HG03108 (cell line): ENCODE data around the gene ATF6.
"Not testable (repeated sequence)": the region's sequence is repeated elsewhere in the genome, so short reads cannot be mapped to it uniquely, and the experiment has no call there.

ENCODE experiments used
- ATAC-seq: cut with Tn5 transposase; IDR thresholded peaks from one replicate; pipeline ENCODE4 v1.9.1; 2021; ENCODE audit warnings: moderate library complexity; ENCODE audit not compliant: unreplicated experiment

ATF6 gene

DNA sequence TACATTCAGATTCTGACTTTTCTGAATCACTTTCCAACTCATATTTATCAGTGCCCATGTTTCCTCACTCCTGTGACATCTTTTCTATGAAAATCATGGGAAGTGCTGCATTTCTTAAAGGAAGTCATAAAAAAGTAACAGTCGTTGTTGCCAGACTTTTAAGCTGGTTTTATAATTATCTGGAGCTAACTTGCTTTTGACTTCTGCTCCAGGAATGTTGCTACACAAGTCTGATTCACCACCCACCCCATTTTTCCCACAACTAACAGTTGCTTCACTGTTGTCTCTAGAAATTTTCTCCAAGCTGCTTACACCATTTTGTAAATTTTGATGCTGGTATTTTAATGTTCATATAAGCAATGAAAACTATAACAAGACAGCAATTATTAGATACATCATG is 32.6 kb upstream of the ATF6 start:
- ATAC-seq, result no peak

DNA sequence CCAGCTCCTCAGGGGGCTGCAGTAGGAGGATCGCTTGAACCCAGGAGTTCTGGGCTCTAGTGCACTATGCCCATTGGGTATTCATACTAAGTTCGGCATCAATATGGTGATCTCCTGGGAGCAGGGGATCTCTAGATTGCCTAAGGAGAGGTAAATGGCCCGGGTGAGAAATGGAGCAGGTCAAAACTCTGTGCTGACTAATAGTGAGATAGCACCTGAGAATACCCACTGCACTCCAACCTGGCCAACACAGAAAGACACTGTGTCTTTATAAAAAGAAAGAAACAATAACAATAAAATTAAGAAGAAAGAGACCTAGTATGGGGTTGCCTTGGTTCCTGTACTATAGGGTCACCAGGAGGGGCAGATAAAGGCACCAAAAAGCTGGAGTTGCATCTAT is 30.3 kb upstream of the ATF6 start:
- no peak for ATAC-seq

- no peak for ATAC-seq
Measured at GRCh38 chr1:161736335-161736969, 29.7 kb upstream of the ATF6 start.

GRCh38 chr1:161737625-161738024 is 28.5 kb upstream of the ATF6 start:
- no peak for ATAC-seq

- peak; percentile 59 for ATAC-seq
Measured at GRCh38 chr1:161738627-161739287, 27.4 kb upstream of the ATF6 start.

DNA sequence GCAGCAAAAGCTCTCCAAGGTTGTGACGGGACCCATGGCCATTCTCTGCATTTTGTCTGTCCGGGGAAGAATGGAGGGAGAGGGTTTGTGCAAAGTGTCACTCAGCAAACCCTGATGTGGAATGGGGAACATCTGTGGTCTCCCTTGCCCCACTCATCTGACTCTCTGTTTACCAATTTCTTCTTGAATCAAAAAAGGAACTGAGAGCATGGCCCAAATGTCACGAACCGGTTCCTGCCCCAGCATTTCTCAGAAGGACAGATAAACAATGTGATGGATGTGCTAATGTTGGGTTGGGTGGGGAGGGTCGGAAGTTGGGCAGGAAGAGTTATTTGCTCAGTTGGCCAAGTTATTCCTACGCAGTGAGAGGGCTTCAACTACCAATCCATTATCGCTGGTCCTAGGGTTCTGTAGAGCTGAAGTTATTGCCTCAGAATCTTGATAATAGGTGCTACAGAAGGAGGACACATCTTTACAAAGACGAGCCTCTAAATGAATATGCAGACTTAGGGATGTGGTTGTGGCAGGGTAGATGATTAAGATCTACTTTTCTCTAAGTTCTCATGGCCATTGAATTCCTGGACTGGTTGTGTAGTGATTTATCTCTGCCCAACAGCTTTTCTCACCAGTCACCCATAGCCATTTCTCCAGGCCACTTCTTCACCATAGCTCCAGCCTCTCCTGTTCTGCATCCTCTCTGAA is 26.1 kb upstream of the ATF6 start:
- ATAC-seq, result peak; percentile 25

DNA sequence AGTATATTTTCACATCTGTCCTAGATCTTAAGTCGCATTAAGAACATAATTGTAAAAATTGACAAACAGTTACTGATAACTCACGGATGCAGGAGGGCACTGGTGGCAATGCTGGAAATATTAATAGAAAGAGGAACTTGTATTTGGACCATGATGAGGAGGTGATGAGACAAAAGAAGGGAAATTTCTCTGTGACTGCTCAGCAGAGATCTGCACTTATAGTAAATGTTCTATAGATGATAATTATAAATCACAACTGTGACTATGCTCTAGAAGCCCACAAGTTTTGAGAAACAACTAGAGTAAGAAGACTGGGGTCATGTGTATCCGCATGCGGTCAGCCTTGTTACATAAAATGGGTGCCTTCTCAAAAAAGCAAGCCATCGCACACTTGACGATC is 25.2 kb upstream of the ATF6 start:
- ATAC-seq, result no peak

- no peak for ATAC-seq
Measured at GRCh38 chr1:161743231-161743630, 22.9 kb upstream of the ATF6 start.

DNA sequence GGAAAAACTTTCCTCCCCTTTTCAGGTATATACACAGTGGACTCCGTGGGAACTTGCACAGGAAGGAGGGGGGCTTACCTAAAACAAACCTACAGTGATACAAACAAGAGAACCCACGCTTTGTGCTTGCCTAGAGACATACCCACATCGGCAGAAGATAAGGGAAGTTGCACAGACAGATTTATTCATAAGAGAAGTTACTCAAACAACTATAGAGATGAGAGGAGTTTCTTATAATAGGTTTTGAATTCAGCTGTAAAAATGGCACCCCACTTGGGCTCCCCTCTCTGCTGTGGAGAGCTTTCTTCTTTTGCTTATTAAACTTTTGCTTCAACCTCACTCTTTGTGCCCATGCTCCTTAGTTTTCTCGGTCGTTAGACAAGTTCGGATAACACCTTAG is 18.3 kb upstream of the ATF6 start:
- ATAC-seq, result no peak

DNA sequence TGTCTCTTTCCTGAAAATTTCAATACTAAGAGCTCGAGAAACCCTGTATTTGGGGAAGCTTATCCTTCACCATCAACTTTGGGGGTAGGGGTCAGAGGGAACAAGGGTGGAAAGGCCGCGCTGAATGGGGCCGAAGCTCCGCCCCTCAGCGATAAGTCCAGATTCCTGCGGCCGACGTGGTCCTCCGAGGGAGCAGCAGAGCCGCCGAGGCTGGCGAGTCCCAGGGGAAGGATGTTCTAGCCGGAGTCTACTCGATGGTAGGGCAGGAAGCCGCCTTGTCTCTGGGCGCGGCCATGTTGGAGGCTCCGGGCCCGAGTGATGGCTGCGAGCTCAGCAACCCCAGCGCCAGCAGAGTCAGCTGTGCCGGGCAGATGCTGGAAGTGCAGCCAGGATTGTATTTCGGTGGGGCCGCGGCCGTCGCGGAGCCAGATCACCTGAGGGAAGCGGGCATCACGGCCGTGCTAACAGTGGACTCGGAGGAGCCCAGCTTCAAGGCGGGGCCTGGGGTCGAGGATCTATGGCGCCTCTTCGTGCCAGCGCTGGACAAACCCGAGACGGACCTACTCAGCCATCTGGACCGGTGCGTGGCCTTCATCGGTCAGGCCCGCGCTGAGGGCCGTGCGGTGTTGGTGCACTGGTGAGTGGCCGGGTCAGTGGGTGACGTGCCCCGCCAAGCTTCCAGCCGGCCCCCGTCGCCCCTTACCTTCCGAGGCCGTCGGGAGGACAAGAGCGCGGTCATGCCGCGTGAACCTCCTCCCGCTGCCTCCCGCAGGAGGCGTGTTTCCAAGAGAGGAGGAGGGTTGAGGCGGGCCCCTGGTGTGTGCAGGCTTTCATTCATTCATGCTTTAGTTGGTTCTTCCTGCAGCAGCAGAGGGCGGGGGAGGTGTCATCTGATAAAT is 16.4 kb upstream of the ATF6 start, which contains the start of gene DUSP12:
TSS of gene DUSP12 (plus strand) at position 278 of the 899 bp plus-strand sequence. CDS start at position 294, 16 bp downstream.
- ATAC-seq, result peak; percentile 97

GRCh38 chr1:161763522-161764098 is 2.5 kb upstream of the ATF6 start:
- ATAC-seq, result no peak

GRCh38 chr1:161768461-161768860 is 2.3 kb downstream of the ATF6 start:
- no peak for ATAC-seq

GRCh38 chr1:161768986-161769672 is 3.0 kb downstream of the ATF6 start:
- ATAC-seq, result no peak

DNA sequence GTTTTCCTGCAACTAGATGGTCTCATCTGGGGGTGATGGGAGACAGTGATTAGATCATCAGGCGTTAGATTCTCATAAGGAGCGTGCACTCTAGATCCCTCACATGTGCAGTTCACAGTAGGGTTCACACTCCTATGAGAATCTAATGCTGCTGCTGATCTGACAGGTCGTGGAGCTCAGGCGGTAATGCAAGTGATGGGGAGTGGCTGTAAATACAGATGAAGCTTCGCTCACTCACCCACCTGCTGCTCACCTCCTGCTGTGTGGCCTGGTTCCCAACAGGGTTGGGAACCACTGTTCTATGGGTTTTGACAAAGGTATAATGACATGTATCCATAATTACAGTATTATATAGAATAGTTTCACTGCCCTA is 3.5 kb downstream of the ATF6 start:
- ATAC-seq, result not testable (repeated sequence)

- no peak for ATAC-seq
Measured at GRCh38 chr1:161770250-161770649, 4.1 kb downstream of the ATF6 start.

DNA sequence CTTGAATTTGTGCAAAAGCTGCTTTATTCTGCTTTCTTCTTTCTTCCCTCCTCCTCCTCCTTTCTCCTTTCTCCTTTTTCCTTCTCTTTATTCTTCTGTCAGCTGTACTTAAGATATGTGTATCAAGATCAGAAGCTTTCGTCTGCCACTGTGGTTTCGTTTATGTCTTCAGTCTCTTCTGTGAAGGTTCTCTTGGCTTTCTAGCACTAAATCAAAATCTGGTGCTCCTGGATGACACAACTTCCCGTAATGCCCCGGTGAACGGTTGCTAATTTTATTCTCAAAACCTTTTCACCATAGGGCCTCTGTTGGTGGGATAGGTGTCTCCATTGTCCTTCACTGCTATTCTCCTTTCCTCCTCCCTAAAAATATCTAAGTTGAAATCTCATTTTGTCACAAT is 5.0 kb downstream of the ATF6 start:
- ATAC-seq, result no peak

DNA sequence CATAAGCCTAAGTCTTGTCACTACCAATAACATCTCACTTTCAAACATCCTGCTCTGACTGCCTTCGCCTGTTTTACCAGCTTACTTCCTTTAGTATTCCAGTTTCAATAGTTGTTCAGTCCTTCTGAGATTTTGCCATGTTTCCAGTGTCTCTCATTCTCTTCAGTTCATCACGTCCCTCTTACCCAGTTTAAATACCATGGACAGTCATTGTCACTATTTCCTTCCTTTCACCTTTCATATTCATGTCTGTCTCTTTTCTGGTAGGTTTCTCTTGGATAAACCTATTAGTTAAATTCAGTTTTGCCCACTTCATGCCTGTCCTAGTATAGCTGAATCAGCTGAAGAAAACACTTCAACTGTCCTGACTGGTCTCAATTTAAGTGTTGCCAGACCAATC is 5.9 kb downstream of the ATF6 start:
- ATAC-seq, result no peak

DNA sequence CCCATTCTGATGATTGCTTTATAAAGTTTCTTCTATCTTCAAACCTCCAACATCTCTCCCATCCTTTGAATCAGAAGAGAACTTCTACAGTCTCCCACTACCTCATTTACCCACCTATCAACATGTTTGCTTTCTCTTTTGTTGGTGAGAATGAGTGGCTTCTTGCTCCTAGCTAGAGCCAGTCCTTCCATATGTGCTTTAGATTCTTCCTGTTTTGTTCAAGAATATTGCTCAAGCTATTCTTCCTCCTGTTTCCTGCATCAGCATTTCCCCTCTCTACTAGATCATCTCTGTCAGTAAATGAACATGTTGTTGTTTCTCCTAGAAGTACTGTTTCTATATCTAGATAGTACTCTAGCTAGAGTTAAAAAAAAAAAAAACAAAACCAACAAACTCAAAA is 6.3 kb downstream of the ATF6 start:
- no peak for ATAC-seq

GRCh38 chr1:161773791-161774190 is 7.7 kb downstream of the ATF6 start:
- ATAC-seq, result no peak

DNA sequence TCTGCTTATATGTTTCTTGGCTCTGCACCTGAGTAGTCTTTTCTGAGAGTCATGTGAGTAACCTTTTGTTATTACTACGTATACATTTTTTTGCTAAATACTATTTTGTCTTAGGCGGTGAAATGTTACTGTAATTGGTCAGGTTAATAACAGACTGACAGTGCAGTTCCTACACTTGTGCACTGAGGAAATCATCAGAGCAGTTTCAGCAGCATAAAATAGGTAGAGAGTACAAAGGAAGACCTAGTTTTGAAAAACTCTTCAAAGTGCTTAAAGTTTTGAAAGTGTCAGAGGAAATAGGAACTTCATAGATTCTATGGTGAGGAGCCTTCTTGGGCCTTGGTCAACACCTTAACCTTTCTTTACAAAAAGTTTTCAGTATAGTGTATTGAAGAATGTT is 11.1 kb downstream of the ATF6 start:
- ATAC-seq, result no peak
